Adrenal gland (tissue), 12 donors: ENCODE results near the gene HMCN2. TPM values are rescaled to one million over a fixed set of nuclear protein-coding genes. Genes with fewer than 3 reads are reported as not detected.

ENCODE experiments used
- DNase-seq, 7 donors: peaks; one replicate each; pipeline ENCODE4 v3.0.0-alpha.2; 2019 to 2020
- H3K27ac ChIP-seq, 5 donors: fragments of 200-600 bp; sonication (generic) in 4 of 5; 1 replicate in 3 of 5; 2 replicates in 2 of 5; pipeline versions ENCODE4 v1.5.1 to v1.8.0; 2016 to 2020; ENCODE audit warnings: mild to moderate bottlenecking in 1 of 5
- H3K27me3 ChIP-seq: fragments of 200-600 bp; 2 replicates; pipeline ENCODE4 v1.8.0; 2021
- H3K36me3 ChIP-seq, 2 donors: fragments of 200-600 bp; replicated peaks in 1 of 2; 1 replicate in 1 of 2; 2 replicates in 1 of 2; pipeline versions ENCODE4 v1.5.1 to v1.8.0; 2018 to 2022
- H3K4me1 ChIP-seq, 2 donors: fragments of 200-600 bp; replicated peaks in 1 of 2; 1 replicate in 1 of 2; 2 replicates in 1 of 2; pipeline versions ENCODE4 v1.5.1 to v1.8.0; 2018 to 2021
- H3K4me3 ChIP-seq, 4 donors: fragments of 200-600 bp; sonication (generic) in 3 of 4; one replicate each; pipeline ENCODE4 v1.5.1; 2016 to 2018
- H3K9me3 ChIP-seq, 3 donors: fragments of 200-600 bp; sonication (generic) in 1 of 3; replicated peaks in 1 of 3; 1 replicate in 2 of 3; 2 replicates in 1 of 3; pipeline versions ENCODE4 v1.5.1 to v1.8.0; 2016 to 2021
- CTCF ChIP-seq, 6 experiments: fragments of 450-650 bp in 4 of 6; fragments of 200-600 bp in 2 of 6; sonication (generic) in 1 of 6; IDR thresholded peaks; 1 replicate in 5 of 6; 2 replicates in 1 of 6; pipeline versions ENCODE4 v1.5.1 to v1.8.0; 2016 to 2021; ENCODE audit warnings: antibody characterized with exemption in 6 of 6, mild to moderate bottlenecking in 2 of 6, moderate library complexity in 1 of 6
- POLR2A ChIP-seq, 2 donors: fragments of 450-650 bp; IDR thresholded peaks; one replicate each; pipeline ENCODE4 v1.6.1; 2017; ENCODE audit warnings: antibody characterized with exemption in 2 of 2, mild to moderate bottlenecking in 2 of 2, moderate library complexity in 1 of 2
- WGBS, 4 donors: extraction: QIAGEN DNeasy Blood & Tissue Kit in 2 of 4; methylation state at CpG; one replicate each; pipeline versions ENCODE4 v1.1.5 to v1.1.7; 2013 to 2017; 5-methylcytosine and 5-hydroxymethylcytosine counted together
- intact Hi-C, 2 donors: fragments of 100-400 bp; cut with DNase I; formaldehyde crosslinking; loops; one replicate each; pipeline versions ENCODE4 v1.14.1 to v1.15.0; 2022 to 2023
- polyA plus RNA-seq, 3 donors: library from polyadenylated mRNA; stranded (reverse); fragments of 200-250 nt in 2 of 3; fragments of 350-450 nt in 1 of 3; fragmentation: Illumina TruSeq in 1 of 3; extraction: RNeasy Lipid Tissue Mini Kit (QIAGEN cat#74804) in 1 of 3; gene quantifications; one replicate each; pipeline ENCODE4 v1.2.3, GENCODE V29; 2013 to 2014
- total RNA-seq, 9 donors: library from RNA; depleted of rRNA in 4 of 9; stranded (reverse); fragments of >200 nt in 4 of 9; fragments of 120-200 nt in 1 of 9; fragmentation: NEBNext Ultra II Directional in 1 of 9; extraction: Animal tissue kit (Norgen Biotek cat#: 25700) in 1 of 9; gene quantifications; one replicate each; pipeline versions ENCODE4 v1.1.0 to v1.2.4, GENCODE V29; 2013 to 2023
- donor health status: healthy with polysubstance abuse.
- donor health status: Bipolar disorder and iron deficiency.
- donor health status: DM: yes; HTN: yes; CAD: no.
- donor health status: DM: no; HTN: no; CAD: no.
- donor health status: DM: no; HTN: no; CAD: no.
- donor health status: DM: yes; HTN: yes; CAD: no.

Gene HMCN2
- total and polyA plus RNA-seq, 12 donors: 0.05 to 25.8 (median 0.42) TPM; not detected in 1

- DNase-seq: peak in 1 of 7 donors; percentile 8
- Histone ChIP-seq H3K27ac (no peak overlapping the region), H3K9me3 (peaks cover 0 to 5% (median 0%) of the 10 kb centered on the region in 3 donors), H3K36me3 (no peaks in the 10 kb centered on the region), H3K4me1 (no peaks in the 10 kb centered on the region), H3K4me3 (no peak overlapping the region), H3K27me3 (no peaks in the 10 kb centered on the region)
- intact Hi-C loops: no loop called here
- TF ChIP-seq CTCF (IDR thresholded peaks at IDR 0.05) (no peak), POLR2A (IDR thresholded peaks at IDR 0.05) (no peak)
- WGBS, 4 donors: 85 to 97% (median 95%) methylated on average over 2 to 3 of the region's 3 CpGs
Observed at GRCh38 chr9:130227833-130228232, 37.7 kb upstream of the HMCN2 start.

- WGBS, 4 donors: 59 to 97% (median 64%) methylated on average over 3 of the region's 3 CpGs
- H3K36me3 ChIP-seq: no peaks in the 10 kb centered on the region
- TF ChIP-seq CTCF (IDR thresholded peaks at IDR 0.05) (no peak), POLR2A (IDR thresholded peaks at IDR 0.05) (no peak)
- no peak overlapping the region for H3K4me3 ChIP-seq
- peaks cover 0 to 5% (median 0%) of the 10 kb centered on the region in 3 donors for H3K9me3 ChIP-seq
- intact Hi-C loops: loop anchor here in 1 of 2 donors (10.0 kb wide), 1 partner anchor 45 kb away; no protein-coding TSS in a partner anchor
- H3K4me1 ChIP-seq: peaks cover 0 to 8% of the 10 kb centered on the region in 2 donors
- no peak for DNase-seq
- H3K27ac ChIP-seq: no peak overlapping the region
- H3K27me3 ChIP-seq: no peaks in the 10 kb centered on the region
Observed at GRCh38 chr9:130229759-130230158, 35.8 kb upstream of the HMCN2 start.

GRCh38 chr9:130230631-130231030 lies 34.9 kb upstream of the HMCN2 start:
- intact Hi-C loops: loop anchor here in 1 of 2 donors (10.0 kb wide), 1 partner anchor 46 kb away; no protein-coding TSS in a partner anchor
- no peak for DNase-seq
- TF ChIP-seq POLR2A (IDR thresholded peaks at IDR 0.05) (no peak), CTCF (IDR thresholded peaks at IDR 0.05) (no peak)
- peaks cover 0 to 8% of the 10 kb centered on the region in 2 donors for H3K4me1 ChIP-seq
- H3K27ac ChIP-seq: no peak overlapping the region
- no peaks in the 10 kb centered on the region for H3K36me3 ChIP-seq
- 21 to 39% (median 29%) methylated on average over 1 of the region's 1 CpG for WGBS, 4 donors
- no peaks in the 10 kb centered on the region for H3K27me3 ChIP-seq
- no peak overlapping the region for H3K4me3 ChIP-seq
- H3K9me3 ChIP-seq: peaks cover 0 to 5% (median 0%) of the 10 kb centered on the region in 3 donors

- intact Hi-C loops: loop anchor here in 1 of 2 donors (10.0 kb wide), 1 partner anchor 48 kb away; no protein-coding TSS in a partner anchor
- H3K4me1 ChIP-seq: peaks cover 0 to 16% of the 10 kb centered on the region in 2 donors
- peak; percentile 62 to 90 (median 83) for DNase-seq
- no peak for TF ChIP-seq CTCF (IDR thresholded peaks at IDR 0.05)
- TF ChIP-seq POLR2A (IDR thresholded peaks at IDR 0.05): peak in 1 of 2 donors; percentile 9
- no peaks in the 10 kb centered on the region for H3K27me3 ChIP-seq
- 41 to 58% (median 50%) methylated on average over 27 of the region's 27 CpGs for WGBS, 4 donors
- H3K4me3 ChIP-seq: no peak overlapping the region
- peak overlapping the region; percentile 43 to 84 (median 57) for H3K27ac ChIP-seq
- no peaks in the 10 kb centered on the region for H3K36me3 ChIP-seq
- no peaks in the 10 kb centered on the region for H3K9me3 ChIP-seq
Observed at GRCh38 chr9:130232899-130233586, 32.5 kb upstream of the HMCN2 start.
